Coronary artery (tissue), 2 donors: ENCODE results near the gene ZNF438.

Source experiments
- DNase-seq: peaks from one replicate; pipeline ENCODE4 v3.0.0-alpha.2; 2017; ENCODE audit warnings: low spot score
- H3K27ac ChIP-seq, 2 donors: fragments of 200-600 bp; sonication (generic); one replicate each; pipeline ENCODE4 v1.5.1; 2016 to 2019
- H3K4me3 ChIP-seq: fragments of 200-600 bp; sonication (generic); 2 replicates; pipeline ENCODE4 v1.5.1; 2016; ENCODE audit warnings: mild to moderate bottlenecking, moderate library complexity
- TF ChIP-seq, protein P1 (sequence below): fragments of 200-600 bp; sonication (generic); IDR thresholded peaks from one replicate; pipeline ENCODE4 v1.5.1; 2019; ENCODE audit warnings: antibody characterized with exemption

ZNF438 gene

DNA sequence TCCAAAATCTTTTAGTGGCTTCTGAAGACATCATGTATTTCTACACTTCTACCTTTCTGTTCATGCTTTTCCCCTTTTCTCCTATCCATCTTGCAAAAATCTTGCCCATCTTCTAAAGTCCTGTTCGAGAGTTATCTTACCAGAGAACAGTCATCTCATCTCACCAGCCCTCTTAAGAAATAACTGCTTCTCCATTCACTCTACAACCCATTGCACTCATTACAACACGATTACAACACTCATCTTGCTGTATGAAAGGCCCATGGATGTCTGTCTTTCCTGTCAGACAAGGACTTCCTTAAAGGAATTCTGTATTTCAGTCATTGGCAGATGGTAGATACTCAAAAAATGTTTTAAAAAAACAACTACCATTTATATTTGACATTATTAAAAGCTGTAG is 30.8 kb downstream of the ZNF438 start:
- H3K27ac ChIP-seq, result no peak overlapping the region
- TF ChIP-seq, protein P1, sequence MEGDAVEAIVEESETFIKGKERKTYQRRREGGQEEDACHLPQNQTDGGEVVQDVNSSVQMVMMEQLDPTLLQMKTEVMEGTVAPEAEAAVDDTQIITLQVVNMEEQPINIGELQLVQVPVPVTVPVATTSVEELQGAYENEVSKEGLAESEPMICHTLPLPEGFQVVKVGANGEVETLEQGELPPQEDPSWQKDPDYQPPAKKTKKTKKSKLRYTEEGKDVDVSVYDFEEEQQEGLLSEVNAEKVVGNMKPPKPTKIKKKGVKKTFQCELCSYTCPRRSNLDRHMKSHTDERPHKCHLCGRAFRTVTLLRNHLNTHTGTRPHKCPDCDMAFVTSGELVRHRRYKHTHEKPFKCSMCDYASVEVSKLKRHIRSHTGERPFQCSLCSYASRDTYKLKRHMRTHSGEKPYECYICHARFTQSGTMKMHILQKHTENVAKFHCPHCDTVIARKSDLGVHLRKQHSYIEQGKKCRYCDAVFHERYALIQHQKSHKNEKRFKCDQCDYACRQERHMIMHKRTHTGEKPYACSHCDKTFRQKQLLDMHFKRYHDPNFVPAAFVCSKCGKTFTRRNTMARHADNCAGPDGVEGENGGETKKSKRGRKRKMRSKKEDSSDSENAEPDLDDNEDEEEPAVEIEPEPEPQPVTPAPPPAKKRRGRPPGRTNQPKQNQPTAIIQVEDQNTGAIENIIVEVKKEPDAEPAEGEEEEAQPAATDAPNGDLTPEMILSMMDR, result no peak
- DNase-seq, result no peak
- no peak overlapping the region for H3K4me3 ChIP-seq

DNA sequence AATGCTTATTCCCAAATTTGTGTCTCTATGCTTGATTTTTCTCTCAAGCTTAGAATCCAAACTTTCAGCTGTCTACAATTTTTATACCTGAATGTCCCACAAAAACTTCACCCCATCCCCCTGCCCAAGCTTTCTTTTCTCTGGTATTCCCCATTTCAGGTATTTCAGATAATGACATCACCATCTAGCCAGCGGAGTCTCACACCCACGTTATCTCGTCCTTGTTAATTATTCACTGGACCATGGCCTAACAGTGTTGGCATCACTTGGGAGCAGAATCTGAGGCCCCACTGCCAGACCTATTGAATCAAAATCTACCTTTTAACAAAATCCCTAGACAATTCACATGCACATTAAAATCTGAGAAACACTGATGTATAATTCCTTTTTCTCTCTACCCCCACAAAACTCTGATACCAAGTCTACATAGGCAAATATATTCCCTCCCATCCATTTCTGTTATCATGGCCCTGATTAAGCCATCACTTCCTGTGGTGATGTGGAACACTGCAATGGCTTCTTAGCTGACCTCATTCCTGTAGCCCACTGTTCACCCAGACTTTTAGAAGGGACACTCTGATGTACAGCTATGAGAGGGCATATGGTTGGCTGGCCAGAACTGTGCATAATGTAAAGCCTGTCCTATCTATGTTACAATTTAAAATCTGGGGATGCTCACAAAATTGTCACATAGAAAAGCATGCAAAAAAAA is 31.4 kb downstream of the ZNF438 start:
- TF ChIP-seq, protein P1, result no peak
- no peak overlapping the region for H3K27ac ChIP-seq
- DNase-seq, result no peak
- no peak overlapping the region for H3K4me3 ChIP-seq

DNA sequence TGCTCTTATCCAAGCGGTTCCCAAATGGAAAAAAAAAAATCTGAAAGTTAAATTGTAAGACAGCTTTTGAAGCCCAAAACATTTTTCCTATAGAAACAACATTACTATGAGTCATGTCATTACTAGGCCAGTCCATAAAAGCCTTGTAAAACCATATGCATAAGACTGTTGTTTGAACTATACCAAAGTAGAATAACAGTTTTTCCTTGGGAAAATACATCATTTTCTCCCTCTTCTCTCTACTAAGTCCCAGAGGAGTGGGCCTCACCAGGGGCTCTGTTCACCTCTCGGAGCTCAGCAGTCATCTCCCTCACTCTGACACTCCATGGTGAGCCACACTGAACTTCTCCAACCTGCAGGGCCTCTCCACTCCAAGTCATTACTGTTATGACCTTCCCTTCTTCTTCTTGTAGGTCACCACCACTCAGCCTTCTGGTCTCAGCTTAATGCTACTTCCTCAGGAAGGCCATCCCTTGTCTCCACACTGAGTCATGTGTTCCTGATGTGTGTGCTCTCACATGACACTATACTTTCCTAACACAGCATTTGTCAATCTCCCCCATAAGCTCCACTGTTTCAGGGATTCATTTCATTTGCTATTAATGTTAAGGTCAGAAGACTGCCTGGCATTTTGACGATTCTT is 32.5 kb downstream of the ZNF438 start:
- H3K27ac ChIP-seq, result peak overlapping the region in 1 of 2 donors; percentile 66
- TF ChIP-seq, protein P1, result no peak
- no peak for DNase-seq
- peak overlapping the region; percentile 29 for H3K4me3 ChIP-seq

DNA sequence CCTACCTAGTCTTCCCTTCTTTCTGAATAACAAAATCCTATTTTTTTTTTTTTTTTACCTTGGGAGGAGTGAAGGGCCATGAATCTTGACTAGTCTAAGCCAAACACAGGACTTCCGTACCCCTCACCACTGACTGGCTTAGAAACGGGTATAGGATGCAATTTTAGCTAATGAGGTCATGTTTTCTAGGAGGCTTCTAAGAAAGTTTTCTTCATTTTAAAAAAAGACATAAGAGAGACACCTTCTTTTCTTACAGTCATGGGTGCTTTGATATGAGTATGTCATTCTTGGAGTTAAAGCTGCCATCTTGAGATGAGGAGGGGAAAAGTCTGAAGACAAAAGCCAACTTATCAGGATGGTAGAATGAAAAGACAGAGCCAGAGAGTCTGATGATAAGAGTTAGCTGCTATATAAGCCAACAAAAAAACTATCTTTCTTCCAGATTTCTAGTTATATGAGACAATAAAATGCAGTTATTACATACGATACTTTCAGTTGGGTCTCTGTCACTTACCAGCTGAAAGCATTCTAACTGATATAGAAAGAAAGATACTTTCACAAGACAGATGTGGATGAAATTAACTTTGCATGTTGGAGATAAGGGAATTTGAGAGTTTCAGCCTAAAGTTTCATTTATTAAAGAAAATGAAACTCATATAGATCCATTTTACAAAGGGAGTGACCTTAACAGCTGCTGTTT is 34.0 kb downstream of the ZNF438 start:
- TF ChIP-seq, protein P1, result no peak

DNA sequence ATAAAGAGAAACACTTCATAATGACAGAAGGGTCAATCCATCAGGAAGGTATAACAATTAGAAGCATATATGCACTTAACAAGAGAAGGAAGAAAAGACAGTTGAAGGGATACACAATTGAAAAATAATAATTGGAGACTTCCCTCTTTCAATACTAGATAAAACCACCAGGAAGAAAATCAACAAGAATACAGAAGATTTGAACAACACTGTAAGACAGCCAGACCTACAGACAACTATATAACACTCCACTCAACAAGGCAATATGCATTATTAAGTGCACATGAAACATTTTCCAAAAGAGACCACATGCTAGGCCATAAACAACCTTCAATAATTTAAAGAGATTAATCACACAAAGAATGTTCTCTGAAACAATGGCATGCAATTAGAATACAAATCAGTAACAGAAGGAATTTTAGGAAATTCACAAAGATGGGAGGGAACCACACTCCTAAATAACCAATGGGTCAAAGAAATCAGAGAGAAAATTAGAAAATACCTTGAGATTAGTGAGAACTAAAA is 35.1 kb downstream of the ZNF438 start:
- TF ChIP-seq, protein P1, result no peak
- no peak overlapping the region for H3K27ac ChIP-seq
- no peak overlapping the region for H3K4me3 ChIP-seq
- DNase-seq, result no peak

More for the DNA sequence above, 34.0 kb downstream of the ZNF438 start:
- H3K27ac ChIP-seq, result peak overlapping the region in 1 of 2 donors; percentile 12
- no peak overlapping the region for H3K4me3 ChIP-seq
- DNase-seq, result no peak

DNA sequence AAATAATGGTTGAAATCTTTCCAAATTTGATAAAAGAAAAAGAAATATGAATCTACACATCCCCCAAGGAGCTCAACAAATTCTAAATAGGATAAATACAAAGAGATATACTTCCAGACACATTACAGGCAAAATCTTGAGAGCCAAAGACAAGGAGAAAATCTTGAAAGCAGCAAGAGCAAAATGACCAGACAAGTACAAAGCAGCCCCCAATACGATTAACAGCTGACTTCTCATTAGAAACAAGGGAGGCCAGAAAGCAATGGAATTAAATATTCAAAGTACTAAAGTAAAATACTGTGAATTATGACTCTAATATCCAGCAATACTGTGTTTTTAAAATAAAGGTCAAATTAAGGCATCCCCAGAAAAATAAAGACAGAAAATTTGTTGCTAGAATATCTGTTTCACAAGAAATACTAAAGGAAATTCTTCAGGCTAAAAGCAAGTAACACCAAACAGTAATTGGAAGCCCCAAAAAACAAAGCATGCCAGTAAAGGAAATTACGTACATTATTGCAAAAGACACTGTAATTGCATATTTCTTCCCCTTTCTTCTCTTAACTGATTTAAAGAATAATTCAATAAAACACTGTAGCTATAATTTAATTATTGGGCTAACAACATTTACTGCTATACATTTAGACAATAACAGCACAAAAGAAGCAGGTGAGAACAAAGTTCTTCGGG is 36.4 kb downstream of the ZNF438 start:
- Histone ChIP-seq H3K4me3 (no peak overlapping the region), H3K27ac (no peak overlapping the region)
- TF ChIP-seq, protein P1, result no peak
- no peak for DNase-seq
